Keratinocyte (primary cell): ENCODE results near the gene FTO. TPM values are rescaled to one million over a fixed set of nuclear protein-coding genes. Genes with fewer than 3 reads are reported as not detected.

Source experiments
- DNase-seq: peaks from one replicate; pipeline ENCODE4 v3.0.0-alpha.2; 2011; ENCODE audit warnings: low read depth, missing footprints, low spot score
- FAIRE-seq: peaks from 2 replicates; lab custom pipeline; 2011; peaks lifted over from hg19 to GRCh38; lab: Jason Lieb, UNC
- H2AFZ ChIP-seq: 2 replicates; pipeline ENCODE4 v1.6.0; 2012; ENCODE audit warnings: low read length, control low read depth, inconsistent platforms; ENCODE audit not compliant: control insufficient read depth
- H3K27ac ChIP-seq: 2 replicates; pipeline ENCODE4 v1.5.1; 2011; ENCODE audit warnings: low read length; ENCODE audit not compliant: control insufficient read depth, insufficient read depth
- H3K27me3 ChIP-seq: 3 replicates; pipeline ENCODE4 v1.6.0; 2011; ENCODE audit warnings: low read length; ENCODE audit not compliant: control insufficient read depth, insufficient read depth; ENCODE audit errors: extremely low read depth
- H3K36me3 ChIP-seq, 2 experiments: 2 replicates in 1 of 2; 3 replicates in 1 of 2; pipeline ENCODE4 v1.5.1; 2011; ENCODE audit warnings: low read length in 2 of 2, mild to moderate bottlenecking in 1 of 2; ENCODE audit not compliant: control insufficient read depth in 2 of 2, insufficient read depth in 2 of 2; ENCODE audit errors: extremely low read depth in 1 of 2
- H3K4me1 ChIP-seq: 3 replicates; pipeline ENCODE4 v1.5.1; 2011; ENCODE audit warnings: low read length; ENCODE audit not compliant: control insufficient read depth, insufficient read depth; ENCODE audit errors: extremely low read depth
- H3K4me2 ChIP-seq: 3 replicates; pipeline ENCODE4 v1.6.0; 2011; ENCODE audit warnings: low read depth, low read length; ENCODE audit not compliant: control insufficient read depth, insufficient read depth; ENCODE audit errors: extremely low read depth
- H3K4me3 ChIP-seq, 3 experiments: fragments of 200-600 bp in 1 of 3; sonication (generic) in 1 of 3; 2 replicates in 2 of 3; 3 replicates in 1 of 3; pipeline ENCODE4 v1.5.1; 2011 to 2016; ENCODE audit warnings: low read length in 3 of 3, mild to moderate bottlenecking in 3 of 3, control low read depth in 2 of 3, inconsistent platforms in 1 of 3, low read depth in 1 of 3, mixed read lengths in 1 of 3, mixed run types in 1 of 3, moderate library complexity in 1 of 3; ENCODE audit not compliant: control insufficient read depth in 2 of 3, insufficient read depth in 2 of 3; ENCODE audit errors: extremely low read depth in 1 of 3
- H3K79me2 ChIP-seq: 2 replicates; pipeline ENCODE4 v1.6.0; 2012; ENCODE audit warnings: low read length; ENCODE audit not compliant: control insufficient read depth, insufficient read depth
- H3K9ac ChIP-seq: 3 replicates; pipeline ENCODE4 v1.6.0; 2011; ENCODE audit warnings: low read length; ENCODE audit not compliant: control insufficient read depth, insufficient read depth; ENCODE audit errors: extremely low read depth
- H3K9me1 ChIP-seq: 3 replicates; pipeline ENCODE4 v1.6.0; 2011; ENCODE audit warnings: low read length; ENCODE audit not compliant: control insufficient read depth, insufficient read depth; ENCODE audit errors: extremely low read depth
- H3K9me3 ChIP-seq: 2 replicates; pipeline ENCODE4 v1.5.1; 2012; ENCODE audit warnings: low read depth, low read length; ENCODE audit not compliant: control insufficient read depth
- H4K20me1 ChIP-seq: 3 replicates; pipeline ENCODE4 v1.6.0; 2011; ENCODE audit warnings: low read length; ENCODE audit not compliant: control insufficient read depth, insufficient read depth; ENCODE audit errors: extremely low read depth
- CTCF ChIP-seq, 3 experiments: IDR thresholded peaks in 1 of 3; conservative IDR thresholded peaks in 1 of 3; optimal IDR thresholded peaks in 1 of 3; 2 replicates in 2 of 3; 3 replicates in 1 of 3; pipeline versions ENCODE3 to v1.5.1; 2011; ENCODE audit warnings: low read length in 3 of 3, mild to moderate bottlenecking in 3 of 3, moderate library complexity in 2 of 3, control low read depth in 1 of 3, inconsistent platforms in 1 of 3; ENCODE audit not compliant: insufficient read depth in 2 of 3; ENCODE audit errors: extremely low read depth in 1 of 3
- EZH2 ChIP-seq: IDR thresholded peaks from one replicate; pipeline ENCODE4 v1.6.1; 2012; ENCODE audit warnings: inconsistent platforms, mild to moderate bottlenecking, low read length, moderate library complexity
- dilution Hi-C: fragments of 300-500 bp; cut with MboI; formaldehyde crosslinking; loops from one replicate; pipeline ENCODE4 v1.7.0; 2020; ENCODE audit warnings: low sequenced_read_pairs; ENCODE audit not compliant: extremely low pct_ligation_motif_present
- polyA plus RNA-seq, 5 experiments: library from polyadenylated mRNA; depleted of rRNA in 3 of 5; stranded (reverse) in 3 of 5; stranded (forward) in 1 of 5; unstranded in 1 of 5; fragments of >200 nt; gene quantifications; 1 replicate in 1 of 5; 2 replicates in 3 of 5; 3 replicates in 1 of 5; pipeline versions ENCODE4 v1.2.1 to v1.2.3, GENCODE V29; 2011 to 2012; ENCODE audit warnings: missing spikeins in 2 of 5, low read depth in 1 of 5, low replicate concordance in 1 of 5

FTO gene
- polyA plus RNA-seq, 1 donor (not counting 4 experiments of a cell fraction or from before 2014, with no cell fraction given) = 56.4 TPM

DNA sequence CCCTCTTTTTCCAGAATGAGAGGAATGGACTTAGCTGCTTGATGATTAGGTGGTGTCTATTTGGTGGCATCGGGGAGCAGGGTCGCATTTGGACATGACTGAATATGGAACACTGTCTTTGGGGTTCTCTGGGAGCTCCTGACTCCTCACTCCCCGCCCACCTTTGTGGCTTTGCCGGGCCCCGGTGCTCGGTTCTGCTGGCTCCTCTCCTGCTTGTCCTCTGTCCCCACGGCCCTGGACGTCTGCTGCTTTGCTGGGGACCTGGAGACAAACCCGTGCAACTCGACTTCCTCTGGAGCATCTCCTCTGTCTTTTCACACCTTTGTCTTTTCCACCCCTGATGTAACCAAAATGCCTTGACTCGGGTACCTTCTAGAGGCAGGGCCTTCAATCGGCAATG is 446.9 kb downstream of the FTO start:
- H3K79me2 ChIP-seq = no peaks in the 10 kb centered on the region
- H4K20me1 ChIP-seq = no peaks in the 10 kb centered on the region
- no peaks in the 10 kb centered on the region for H3K4me1 ChIP-seq
- H3K27me3 ChIP-seq = peaks cover 4% of the 10 kb centered on the region
- H2AFZ ChIP-seq = no peak overlapping the region
- no peak for FAIRE-seq
- no peaks in the 10 kb centered on the region for H3K9me3 ChIP-seq
- dilution Hi-C loops = no loop called here
- H3K4me3 ChIP-seq = no peak overlapping the region
- H3K36me3 ChIP-seq = no peaks in the 10 kb centered on the region
- H3K9me1 ChIP-seq = no peaks in the 10 kb centered on the region
- H3K9ac ChIP-seq = no peak overlapping the region
- H3K27ac ChIP-seq = no peak overlapping the region
- no peak overlapping the region for H3K4me2 ChIP-seq
- TF ChIP-seq CTCF (optimal IDR thresholded peaks at IDR 0.05 in 1 of 3, IDR thresholded peaks at IDR 0.05 in 1 of 3, conservative IDR thresholded peaks at IDR 0.05 in 1 of 3; ENCODE audit: extremely low read depth in 1 of 3, insufficient read depth in 2 of 3, low read length in 3 of 3) (no peak), EZH2 (no peak)
- no peak for DNase-seq

- Histone ChIP-seq H3K27ac (no peak overlapping the region), H3K4me1 (no peaks in the 10 kb centered on the region), H3K4me2 (no peak overlapping the region), H3K9ac (no peak overlapping the region), H3K79me2 (no peaks in the 10 kb centered on the region), H3K36me3 (no peaks in the 10 kb centered on the region), H3K27me3 (peaks cover 4% of the 10 kb centered on the region), H3K4me3 (no peak overlapping the region), H3K9me1 (no peaks in the 10 kb centered on the region), H3K9me3 (peaks cover 2% of the 10 kb centered on the region), H2AFZ (no peak overlapping the region), H4K20me1 (no peaks in the 10 kb centered on the region)
- FAIRE-seq = no peak
- no peak for DNase-seq
- no peak for TF ChIP-seq EZH2
- no peak for TF ChIP-seq CTCF (optimal IDR thresholded peaks at IDR 0.05 in 1 of 3, IDR thresholded peaks at IDR 0.05 in 1 of 3, conservative IDR thresholded peaks at IDR 0.05 in 1 of 3; ENCODE audit: extremely low read depth in 1 of 3, insufficient read depth in 2 of 3, low read length in 3 of 3)
- dilution Hi-C loops = no loop called here
These were observed 448.6 kb downstream of the FTO start for GRCh38 chr16:54152362-54153239.
